HepG2 (cell line): ENCODE measurements around the gene C18orf63.

ENCODE experiments used
- ESRRA ChIP-seq: sonication (generic); formaldehyde crosslinking; IDR thresholded peaks from 2 replicates; pipeline ENCODE4 v1.5.1; 2020; ENCODE audit warnings: mild to moderate bottlenecking, low read depth, missing genetic modification reagents
- POLR2AphosphoS5 ChIP-seq: IDR thresholded peaks from 2 replicates; pipeline ENCODE4 v1.6.1; 2012; ENCODE audit warnings: low read depth, low read length
- RBAK ChIP-seq: sonication (generic); formaldehyde crosslinking; IDR thresholded peaks from 2 replicates; pipeline ENCODE4 v1.5.1; 2020; ENCODE audit warnings: mild to moderate bottlenecking, missing genetic modification reagents
- RFX5 ChIP-seq: IDR thresholded peaks from 2 replicates; pipeline ENCODE4 v1.6.1; 2011; ENCODE audit warnings: low read depth, low read length, improper control_type of control experiment
- ZC3H4 ChIP-seq: sonication (generic); formaldehyde crosslinking; IDR thresholded peaks from 2 replicates; pipeline ENCODE4 v1.4.0; 2020; ENCODE audit warnings: missing genetic modification reagents, borderline replicate concordance
- ZNF652 ChIP-seq: IDR thresholded peaks from 2 replicates; pipeline ENCODE4 v1.6.1; 2016; ENCODE audit warnings: low read depth, borderline replicate concordance
- TF ChIP-seq, protein P1 (sequence below): sonication (generic); formaldehyde crosslinking; IDR thresholded peaks from 2 replicates; pipeline ENCODE4 v1.5.0; 2020; ENCODE audit warnings: mild to moderate bottlenecking, missing genetic modification reagents, moderate library complexity
- TF ChIP-seq, protein P2 (sequence below): sonication (generic); formaldehyde crosslinking; conservative IDR thresholded peaks from 2 replicates; pipeline ENCODE4 v1.4.0; 2020; ENCODE audit warnings: missing genetic modification reagents
- TF ChIP-seq, protein P3 (sequence below): IDR thresholded peaks from 2 replicates; pipeline ENCODE4 v1.6.1; 2012; ENCODE audit warnings: inconsistent platforms

DNA sequence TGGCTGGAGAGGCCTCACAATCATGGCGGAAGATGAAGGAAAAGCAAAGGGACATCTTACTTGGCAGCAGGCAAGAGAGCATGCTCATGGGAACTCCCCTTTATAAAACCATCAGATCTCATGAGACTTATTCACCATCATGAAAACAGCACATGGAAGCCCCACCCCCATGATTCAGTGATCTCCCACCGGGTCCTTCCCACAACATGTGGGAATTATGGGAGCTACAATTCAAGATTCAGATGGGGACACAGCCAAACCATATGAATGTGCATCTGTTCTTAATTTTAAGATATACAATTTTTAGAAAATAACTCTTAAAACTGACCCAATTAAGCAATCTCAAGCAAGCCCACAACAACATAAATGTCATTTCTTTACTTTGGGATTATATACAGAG is 12.6 kb downstream of the C18orf63 start:
- no peak for TF ChIP-seq ESRRA
- no peak for TF ChIP-seq RBAK
- no peak for TF ChIP-seq ZNF652 (CRISPR knock-in tag)
- TF ChIP-seq POLR2AphosphoS5: no peak
- TF ChIP-seq, protein P1, sequence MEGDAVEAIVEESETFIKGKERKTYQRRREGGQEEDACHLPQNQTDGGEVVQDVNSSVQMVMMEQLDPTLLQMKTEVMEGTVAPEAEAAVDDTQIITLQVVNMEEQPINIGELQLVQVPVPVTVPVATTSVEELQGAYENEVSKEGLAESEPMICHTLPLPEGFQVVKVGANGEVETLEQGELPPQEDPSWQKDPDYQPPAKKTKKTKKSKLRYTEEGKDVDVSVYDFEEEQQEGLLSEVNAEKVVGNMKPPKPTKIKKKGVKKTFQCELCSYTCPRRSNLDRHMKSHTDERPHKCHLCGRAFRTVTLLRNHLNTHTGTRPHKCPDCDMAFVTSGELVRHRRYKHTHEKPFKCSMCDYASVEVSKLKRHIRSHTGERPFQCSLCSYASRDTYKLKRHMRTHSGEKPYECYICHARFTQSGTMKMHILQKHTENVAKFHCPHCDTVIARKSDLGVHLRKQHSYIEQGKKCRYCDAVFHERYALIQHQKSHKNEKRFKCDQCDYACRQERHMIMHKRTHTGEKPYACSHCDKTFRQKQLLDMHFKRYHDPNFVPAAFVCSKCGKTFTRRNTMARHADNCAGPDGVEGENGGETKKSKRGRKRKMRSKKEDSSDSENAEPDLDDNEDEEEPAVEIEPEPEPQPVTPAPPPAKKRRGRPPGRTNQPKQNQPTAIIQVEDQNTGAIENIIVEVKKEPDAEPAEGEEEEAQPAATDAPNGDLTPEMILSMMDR (CRISPR knock-in tag): no peak
- TF ChIP-seq, protein P2, sequence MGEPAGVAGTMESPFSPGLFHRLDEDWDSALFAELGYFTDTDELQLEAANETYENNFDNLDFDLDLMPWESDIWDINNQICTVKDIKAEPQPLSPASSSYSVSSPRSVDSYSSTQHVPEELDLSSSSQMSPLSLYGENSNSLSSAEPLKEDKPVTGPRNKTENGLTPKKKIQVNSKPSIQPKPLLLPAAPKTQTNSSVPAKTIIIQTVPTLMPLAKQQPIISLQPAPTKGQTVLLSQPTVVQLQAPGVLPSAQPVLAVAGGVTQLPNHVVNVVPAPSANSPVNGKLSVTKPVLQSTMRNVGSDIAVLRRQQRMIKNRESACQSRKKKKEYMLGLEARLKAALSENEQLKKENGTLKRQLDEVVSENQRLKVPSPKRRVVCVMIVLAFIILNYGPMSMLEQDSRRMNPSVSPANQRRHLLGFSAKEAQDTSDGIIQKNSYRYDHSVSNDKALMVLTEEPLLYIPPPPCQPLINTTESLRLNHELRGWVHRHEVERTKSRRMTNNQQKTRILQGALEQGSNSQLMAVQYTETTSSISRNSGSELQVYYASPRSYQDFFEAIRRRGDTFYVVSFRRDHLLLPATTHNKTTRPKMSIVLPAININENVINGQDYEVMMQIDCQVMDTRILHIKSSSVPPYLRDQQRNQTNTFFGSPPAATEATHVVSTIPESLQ (CRISPR knock-in tag): no peak
- no peak for TF ChIP-seq ZC3H4 (CRISPR knock-in tag)
- no peak for TF ChIP-seq RFX5
- TF ChIP-seq, protein P3, sequence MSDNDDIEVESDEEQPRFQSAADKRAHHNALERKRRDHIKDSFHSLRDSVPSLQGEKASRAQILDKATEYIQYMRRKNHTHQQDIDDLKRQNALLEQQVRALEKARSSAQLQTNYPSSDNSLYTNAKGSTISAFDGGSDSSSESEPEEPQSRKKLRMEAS: no peak
